ENCODE data around the gene GSG1L.

The GSG1L gene

DNA sequence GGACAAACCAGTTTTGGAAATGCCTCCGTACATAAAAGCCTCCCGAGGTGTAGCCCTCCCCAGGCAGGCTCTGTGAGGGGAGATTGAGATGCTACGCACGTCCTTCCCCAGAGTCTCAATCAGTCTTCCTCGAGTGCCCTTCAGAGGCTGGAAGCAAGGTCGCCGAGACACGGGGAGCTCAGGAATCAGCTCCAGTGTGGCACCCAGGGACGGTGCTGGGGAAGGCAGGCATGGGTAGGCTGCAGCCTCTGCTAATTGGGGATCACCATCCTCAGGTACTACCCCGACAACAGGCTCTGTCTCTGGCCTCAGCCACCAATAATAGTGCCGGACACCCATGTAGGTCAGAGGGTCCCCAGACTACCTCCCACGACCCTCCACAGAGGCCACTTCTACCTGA lies 28.1 kb upstream of the GSG1L start:
- DNase-seq (ENCODE audit: low read depth), result no peak

DNA sequence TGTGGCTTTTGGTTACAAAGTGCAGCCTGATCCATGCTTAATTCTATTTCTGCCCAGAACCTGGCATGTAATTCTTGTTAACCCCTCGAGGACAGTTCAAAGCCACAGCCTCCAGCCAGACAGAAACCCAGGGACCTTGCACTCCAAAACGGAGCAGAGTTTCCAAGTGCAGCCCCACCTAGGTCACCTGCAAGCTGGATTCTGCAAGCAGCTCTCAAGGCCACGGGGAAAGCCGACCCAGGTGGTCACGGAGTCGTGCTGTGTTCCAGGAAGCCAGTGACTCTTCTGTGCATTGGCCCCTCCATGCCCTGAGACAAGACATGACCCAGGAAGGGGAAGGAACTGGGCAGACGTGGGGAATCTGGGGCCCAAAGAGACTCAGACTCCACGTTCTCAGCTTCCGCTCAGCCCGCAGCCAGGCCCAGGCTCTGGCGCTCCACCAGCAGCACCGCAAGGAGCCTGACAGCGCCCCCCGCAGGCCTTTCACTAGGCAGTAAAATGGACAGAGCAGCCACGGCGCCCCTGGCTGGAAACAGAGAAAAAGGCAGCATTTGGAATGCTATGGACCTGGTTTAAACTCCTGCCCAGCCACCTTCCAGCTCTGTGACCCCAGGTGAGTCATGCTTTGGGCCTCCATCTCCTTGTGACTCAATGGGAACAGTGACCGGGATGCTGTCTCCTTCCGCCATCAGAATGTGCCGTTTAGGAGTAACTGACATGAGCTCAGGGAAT lies 27.3 kb upstream of the GSG1L start:
- DNase-seq (ENCODE audit: low read depth), result no peak

DNA sequence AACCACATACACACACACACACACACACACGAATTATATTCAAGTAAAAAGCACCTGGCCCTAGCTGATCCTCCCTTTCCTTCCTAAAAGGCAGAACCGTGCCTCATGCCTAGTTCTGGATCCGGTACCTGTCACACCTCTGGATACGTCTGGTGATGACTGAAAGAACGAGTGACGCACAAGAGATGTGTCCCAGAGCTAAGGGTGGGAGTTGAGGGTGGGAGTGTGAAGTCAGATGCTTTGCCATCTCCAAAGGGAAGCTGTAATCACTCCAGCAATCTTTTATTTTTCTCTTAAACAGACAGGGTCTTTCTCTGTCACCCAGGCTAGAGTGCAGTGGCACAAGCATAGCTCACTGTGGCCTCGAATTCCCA lies 26.5 kb upstream of the GSG1L start:
- DNase-seq (ENCODE audit: low read depth), result no peak

DNA sequence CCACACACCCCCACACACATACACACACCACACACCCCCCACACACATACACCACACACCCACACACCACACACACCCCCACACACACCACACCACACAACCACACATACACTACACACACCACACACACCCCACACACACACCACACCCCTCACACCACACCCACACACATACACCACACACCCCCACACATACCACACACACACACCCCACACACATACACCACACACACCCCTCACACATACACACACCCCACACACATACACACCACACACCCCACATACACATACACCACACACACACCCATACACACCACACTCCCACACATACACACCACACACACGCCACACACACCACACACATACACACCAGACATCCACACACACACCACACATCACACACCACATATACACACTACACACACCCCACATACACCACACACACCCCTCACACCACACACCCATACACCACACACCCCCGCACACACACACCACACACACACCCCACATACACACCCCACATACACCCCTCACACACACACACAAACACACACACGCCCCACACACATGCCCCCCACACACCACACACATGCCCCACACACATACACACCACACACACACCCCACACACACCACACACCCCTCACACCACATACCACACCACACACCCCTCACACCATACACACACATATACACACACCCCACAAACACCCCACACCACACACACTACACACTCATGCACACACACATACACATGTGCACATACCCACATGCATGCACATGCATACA lies 25.9 kb upstream of the GSG1L start:
- DNase-seq (ENCODE audit: low read depth), result no peak

DNA sequence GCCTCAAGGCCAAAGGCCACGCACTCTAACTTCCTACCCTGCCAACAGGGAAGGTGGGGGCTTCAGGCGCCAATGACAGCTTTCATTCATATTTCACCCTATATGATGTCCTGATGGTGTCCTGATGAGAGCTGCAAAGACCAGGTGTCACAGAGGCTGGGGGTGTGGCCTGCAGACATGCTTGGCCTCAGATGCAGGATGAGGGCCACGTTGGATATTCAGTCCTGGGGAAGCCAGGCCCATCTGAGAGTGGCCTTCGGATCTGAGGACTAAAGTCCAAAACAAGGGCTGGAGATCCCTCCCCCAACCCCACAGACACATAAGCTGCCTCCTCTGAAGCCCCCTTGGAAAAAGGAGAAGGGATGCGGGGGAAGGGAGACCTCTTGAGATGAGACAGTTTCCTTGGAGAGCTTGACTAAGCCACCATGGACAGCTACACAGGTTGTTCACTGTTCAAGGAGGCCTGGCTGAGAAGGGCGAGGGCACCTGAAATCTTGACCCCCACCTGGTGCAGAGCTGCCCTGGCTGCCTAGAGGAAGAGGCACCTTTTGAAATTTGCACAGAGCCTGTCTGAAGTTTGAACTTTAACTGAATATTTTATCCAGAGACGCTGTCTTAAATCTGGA lies 24.3 kb upstream of the GSG1L start:
- DNase-seq (ENCODE audit: low read depth), result no peak

DNA sequence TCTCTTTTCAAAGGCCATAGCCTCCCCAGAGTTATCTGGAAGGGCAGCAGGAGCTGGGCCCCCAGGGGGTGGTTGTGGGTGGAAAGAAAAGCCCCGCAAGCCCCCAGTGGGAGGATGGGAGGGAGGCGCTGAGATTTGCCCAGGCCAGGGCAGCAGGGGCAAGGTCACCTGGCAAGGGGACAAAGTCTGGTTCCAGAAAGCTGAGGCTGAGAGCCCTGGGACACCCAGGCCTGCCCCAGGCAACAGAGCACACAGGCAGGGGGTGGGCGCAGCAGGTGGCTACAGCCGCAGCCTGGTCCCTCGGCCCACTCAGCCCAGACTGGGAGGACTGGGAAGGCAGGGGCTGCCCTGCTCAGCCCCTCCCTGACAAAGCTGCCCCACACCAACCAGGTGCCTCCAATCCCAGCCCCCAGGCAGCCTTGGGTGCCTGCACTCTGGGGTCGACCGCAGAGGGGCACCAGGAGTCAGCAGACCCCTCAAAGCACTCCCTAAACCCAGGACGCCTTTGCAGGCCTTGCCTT lies 23.7 kb upstream of the GSG1L start:
- DNase-seq (ENCODE audit: low read depth), result no peak

DNA sequence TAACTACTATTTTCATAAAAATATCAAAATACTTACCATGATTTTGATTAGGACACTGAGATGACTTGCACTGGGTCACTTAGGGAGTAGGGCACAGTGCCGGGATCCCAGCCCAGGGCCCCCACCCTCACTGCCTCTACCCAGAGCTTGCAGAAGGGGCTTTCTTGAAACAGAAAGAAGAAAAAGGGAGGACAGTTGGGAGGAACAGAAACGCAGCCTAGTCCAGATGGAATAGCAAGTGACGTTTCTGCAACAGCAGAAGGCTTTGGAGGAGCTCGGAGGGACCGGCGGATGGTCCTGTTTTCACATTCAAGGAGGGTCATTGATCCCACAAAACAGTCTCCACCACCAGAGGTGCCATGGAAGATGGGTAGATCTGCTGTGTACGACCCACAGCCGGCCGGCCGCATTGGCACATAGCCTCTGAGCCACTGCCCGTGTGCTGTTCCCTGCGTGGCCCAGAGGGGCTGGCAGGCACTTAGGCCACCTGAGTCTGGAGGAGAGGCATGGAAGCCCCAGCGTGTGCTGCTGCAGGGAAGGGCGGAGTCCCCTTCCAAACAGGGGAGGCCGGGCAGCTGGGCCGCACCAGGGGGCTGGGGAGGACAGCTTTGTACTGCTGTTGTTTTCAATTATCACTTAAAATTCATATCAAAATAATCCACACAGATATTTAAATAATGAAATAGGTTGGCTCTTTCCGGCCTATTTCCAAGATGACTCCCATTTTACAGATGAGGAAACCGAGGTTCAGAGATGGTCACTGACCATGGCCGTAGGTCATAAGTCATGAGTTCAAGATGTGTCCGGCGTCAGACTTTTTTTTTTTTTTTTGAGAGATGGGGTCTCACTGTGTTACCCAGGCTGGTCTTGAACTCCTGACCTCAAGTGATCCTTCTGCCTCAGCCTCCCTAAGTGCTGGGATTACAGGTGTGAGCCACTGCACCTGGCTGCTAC lies 22.9 kb upstream of the GSG1L start:
- DNase-seq (ENCODE audit: low read depth), result no peak

DNA sequence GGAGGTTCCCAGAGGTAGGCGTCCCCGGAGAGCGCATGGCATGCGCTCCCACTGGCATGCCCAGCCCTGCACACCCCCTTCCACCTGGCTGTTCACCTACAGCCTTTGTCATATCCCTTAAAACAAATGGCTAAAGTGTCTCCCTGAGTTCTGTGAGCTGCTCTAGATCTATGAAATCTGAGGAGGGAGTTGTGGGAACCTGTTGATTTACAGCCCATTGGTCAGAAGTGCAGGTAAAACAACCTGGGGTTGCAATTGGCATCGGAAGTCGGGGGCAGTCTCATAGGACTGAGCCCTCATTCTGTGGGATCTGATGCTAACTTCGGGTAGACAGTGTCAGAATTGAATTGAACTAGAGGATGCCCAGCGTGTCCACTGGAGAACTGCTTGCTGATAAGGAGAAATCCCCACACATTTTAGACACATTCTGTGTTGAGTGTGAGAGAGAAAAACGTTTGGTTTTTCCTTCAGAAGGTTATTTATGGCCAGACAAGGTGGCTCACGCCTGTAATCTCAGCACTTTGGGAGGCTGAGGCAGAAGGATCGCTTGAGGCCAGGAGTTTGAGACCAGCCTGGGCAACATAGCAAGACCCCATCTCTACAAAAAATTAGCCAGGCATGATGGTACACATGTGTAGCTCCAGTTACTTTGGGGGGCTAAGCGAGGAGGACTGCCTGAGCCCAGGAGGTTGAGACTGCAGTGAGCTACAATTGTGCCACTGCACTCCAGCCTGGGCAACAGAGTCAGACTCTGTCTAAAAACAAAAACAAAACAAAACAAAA lies 22.1 kb upstream of the GSG1L start:
- no peak for DNase-seq (ENCODE audit: low read depth)

DNA sequence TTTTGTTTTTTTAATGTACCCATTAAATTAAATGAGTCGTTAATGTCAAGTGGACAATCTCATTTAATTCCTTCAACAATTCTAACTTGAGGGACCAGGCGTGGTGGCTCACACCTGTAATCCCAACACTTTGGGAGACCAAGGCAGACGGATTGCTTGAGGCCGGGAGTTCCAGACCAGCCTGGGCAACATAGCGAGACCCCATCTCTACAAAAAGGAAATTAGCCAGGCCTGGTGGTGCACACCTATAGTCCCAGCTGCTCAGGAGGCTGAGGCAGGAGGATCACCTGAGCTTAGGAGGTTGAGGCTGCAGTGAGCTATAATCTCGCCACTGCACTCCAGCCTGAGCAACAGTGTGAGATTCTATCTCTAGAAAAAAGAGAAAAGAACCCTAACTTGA lies 20.7 kb upstream of the GSG1L start:
- no peak for DNase-seq (ENCODE audit: low read depth)

DNA sequence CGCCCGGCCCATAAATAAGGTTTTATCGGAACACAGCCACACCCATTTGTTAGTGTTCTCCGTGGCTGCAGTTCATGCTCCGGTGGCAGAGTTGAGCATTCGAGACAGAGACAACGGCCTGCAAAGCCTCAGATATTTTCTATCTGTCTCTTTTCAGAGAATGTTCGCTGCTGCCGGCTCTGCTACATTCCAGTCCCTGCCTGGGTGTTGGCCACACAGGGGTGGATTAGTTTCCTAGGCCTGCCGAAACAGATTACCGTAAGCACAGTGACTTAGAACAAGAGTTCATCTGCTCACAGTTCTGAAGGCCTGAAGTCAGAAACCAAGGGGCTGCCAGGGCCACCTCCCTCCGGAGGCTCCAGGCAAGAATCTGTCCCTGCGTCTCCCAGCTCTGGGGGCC lies 19.1 kb upstream of the GSG1L start:
- DNase-seq (ENCODE audit: low read depth), result no peak

DNA sequence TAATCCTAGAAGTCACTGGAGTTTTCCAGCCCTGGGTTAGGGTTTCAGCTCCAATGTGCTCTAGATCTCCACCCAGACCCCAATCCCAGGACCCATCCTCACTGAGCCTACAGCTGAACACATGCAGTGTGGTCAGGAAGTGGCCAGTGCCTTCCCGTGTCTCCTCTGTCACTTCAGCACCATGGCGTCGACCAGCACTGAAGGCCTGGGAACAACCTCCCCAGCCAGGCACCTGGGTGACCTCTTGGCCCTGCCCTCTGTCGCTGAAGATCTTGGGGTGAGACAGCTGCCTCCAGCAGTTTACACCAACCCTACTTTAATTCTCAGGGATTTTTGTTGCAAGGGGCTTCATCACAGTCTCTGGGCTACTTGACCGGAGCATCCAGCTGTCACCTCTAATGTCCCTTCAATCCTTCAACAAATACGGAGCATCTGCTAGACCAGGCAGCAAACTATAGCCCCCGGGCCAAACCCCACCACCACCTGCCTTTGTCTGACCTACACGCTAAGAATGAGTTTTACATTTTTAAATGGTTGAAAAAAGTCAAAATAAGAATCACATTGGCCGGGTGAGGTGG lies 18.0 kb upstream of the GSG1L start:
- no peak for DNase-seq (ENCODE audit: low read depth)

DNA sequence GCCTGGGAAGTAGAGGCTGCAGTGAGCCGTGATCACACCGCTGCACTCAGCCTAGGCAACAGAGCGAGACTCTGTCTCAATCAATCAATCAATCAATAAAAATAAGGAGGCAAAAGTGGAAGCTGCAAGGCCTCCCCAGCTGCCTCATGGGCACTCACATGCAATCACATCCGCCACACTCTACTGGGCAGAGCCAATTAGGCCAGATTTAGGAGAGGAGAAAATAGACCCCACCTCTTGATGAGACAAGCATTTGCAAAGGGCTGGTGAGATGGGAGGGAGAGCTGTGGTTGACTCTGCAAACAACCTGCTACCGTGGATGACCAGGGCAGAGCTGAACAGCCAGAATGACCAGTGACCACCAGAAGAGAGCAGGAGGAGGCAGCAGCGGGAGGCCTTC lies 14.7 kb upstream of the GSG1L start:
- no peak for DNase-seq (ENCODE audit: low read depth)

DNA sequence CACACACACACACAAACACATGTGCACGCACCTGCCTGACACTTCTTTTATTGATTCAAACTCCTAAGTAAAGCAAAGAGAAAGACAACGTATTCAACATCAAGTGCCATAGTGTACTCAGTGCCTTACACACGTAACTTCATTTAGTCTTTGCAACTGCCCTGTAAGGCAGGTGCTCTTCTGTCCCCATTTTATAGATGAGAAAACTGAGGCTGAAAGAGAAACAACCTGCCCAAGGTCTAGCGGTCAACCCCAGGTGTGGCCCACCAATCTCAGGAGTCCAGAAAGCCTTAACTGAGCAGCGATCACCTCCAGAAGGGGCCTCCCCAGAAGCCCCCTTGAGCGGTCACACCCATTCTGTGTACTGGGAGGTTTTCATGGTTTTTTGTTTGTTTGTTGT lies 10.3 kb upstream of the GSG1L start:
- DNase-seq (ENCODE audit: low read depth), result no peak

DNA sequence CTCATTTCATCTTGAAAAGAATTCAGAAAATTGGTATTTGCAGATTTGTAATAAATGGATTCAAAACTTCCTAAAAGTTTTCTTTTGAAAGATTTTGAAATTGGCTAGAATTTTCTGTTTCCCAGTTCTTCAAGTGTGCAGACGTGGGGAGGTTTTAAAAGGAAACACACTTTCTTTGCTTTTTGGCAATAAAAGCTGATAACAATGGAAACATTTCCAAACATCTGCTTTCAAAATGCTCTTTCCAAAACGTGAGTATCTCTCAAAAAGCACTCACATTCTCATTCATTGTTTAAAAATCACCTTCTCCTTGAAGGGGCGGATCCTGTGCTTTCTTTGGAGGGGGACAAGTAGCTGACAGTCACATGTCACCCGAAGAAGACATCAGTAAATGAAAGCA lies 8.6 kb upstream of the GSG1L start:
- no peak for DNase-seq (ENCODE audit: low read depth)

DNA sequence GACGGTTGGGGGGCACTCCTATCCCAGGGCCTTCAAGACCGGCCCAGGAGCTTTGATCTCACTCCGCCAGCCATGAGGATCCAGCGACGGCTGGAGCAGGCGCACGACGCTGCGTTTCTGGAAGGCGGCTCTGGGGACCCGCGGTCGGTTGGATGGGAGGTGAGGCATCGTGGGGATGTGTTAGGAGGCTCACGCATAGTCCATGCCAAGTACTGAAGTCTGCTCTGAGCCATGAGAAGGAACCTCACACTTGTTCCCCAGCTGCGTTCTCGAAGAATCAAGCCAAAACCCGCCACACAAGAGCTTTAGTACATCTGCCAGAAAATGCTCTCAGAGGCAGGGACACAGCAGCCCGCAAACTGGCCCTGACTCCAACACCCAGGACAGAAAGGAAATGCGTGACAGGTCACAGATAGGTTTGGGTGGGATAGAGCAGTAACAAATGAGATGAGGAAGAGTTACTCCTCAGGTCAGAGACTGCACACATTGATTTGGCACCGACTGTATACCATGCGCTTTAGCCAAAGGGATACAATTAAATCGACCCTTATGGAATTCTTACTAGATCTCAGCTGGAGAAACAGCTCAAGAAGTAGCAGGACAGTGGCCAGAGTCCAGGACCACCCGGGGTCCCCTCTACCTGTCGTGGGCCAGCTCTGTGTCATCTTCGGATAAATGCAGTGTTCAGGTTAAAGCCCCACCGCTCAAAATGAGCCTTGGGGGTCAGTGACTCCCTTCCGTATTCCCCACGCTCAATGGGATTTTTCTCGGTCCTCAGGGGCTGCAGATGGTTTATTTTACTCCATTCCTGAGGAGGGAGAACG lies 6.7 kb upstream of the GSG1L start:
- DNase-seq (ENCODE audit: low read depth), result no peak

DNA sequence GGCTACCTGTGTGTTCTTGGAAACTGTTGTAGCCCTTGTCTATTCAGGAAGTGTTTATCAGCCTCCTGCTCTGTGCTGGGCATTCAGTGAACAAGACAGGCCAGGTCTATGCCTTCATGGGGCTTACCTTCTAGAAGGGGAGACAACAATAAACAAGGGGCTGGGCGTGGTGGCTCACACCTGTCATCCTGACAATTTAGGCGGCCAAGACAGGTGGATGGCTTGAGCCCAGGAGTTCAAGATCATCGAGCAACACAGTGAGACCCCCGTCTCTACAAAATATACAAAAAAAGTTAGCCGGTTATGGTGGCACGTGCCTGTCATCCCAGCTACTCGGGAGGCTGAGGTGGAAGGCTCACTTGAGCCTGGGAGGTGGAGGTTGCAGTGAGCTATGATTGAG lies 5.5 kb upstream of the GSG1L start:
- DNase-seq (ENCODE audit: low read depth), result no peak

DNA sequence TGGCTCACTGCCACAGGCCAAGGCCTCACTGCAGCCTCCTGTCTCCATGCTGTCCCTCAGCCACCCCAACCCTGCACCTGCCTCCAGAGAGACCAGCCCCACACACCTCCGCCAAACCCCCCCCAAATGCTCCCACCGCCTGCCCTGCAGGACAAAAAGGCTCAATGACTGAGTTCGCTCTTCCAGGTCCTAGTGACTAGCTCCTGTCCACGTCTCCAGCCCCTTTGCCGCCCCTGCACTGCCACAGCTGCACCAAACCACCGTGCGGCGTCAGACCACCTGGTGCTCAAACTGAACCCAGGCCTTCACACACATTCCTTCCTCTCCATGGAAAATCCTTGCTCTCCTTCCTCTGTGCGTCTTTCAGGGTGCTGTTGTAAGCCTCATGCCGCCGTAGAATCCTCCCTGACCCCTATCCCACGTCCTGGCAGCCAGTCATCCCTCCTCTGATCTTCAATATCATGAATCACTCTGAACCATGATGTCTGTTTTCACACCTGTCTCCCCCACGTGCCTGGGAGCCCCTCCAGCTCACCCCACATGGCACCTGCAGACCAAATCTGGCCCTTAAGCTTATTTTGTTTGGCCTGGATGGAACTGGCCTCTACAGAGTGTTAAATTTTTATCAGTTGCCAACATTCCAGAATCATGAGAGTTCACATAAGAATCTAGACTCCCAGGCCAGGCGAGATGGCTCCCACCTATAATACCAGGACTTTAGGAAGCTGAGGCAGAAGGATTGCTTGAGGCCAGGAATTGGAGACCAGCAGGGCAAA lies 4.3 kb upstream of the GSG1L start:
- DNase-seq (ENCODE audit: low read depth), result no peak

DNA sequence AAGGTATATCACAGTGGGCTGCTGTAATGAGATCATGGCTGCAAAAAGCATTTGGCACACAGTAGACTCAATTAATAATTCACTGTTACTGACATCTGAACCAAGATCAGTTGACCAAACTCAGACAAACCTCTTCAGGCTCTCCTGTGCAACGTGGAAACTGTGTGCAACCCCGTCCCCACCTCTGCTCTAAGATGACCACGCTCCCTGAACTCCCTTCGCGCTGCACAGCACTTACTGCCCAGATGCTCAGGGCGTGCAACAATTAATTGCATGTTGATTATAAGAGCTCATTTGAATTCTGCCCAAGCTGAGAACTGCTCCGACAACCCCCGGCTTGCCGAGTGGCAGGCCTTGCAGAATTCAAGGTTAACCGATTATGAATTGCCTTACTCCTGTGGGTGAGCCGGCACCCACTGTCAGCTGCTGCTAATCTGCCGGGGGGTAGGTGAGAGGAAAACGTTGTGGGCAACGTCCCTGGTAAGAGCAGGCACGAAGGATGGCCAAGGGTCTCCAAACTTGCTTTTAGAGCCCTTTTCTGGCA lies 1.3 kb upstream of the GSG1L start:
- DNase-seq (ENCODE audit: low read depth), result no peak

DNA sequence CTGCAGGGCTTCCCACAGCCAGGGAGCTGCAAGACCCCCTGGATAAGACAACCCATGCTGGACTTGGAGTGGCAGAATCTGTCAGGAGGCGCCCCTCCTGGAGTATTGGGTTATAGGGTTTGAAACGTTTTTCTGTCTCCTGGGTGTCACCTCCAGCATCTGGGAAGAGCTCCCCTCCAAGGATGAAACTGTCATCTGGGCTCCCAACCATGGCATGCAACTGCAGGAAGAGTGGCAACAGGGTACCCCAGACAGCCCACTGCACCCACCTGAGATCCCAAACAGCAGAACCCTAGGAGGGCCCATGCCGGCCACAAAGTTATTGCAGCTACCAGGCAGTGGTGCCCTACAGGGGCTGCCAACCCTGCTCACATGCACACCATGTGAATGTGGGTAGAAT lies 636 bp upstream of the GSG1L start:
- DNase-seq (ENCODE audit: low read depth), result no peak

Measured in stimulated activated CD8-positive, alpha-beta memory T cell treated with anti-CD3 and anti-CD28 coated beads, Interleukin-15, amount 100 ng/mL, for 24 hours (primary cell).